Breast epithelium (tissue), 3 donors: Measurements from ENCODE around the gene CCDC88B.

Experiments
- CTCF ChIP-seq, 3 donors: fragments of 450-650 bp; IDR thresholded peaks; one replicate each; pipeline ENCODE4 v1.5.1; 2016 to 2017; ENCODE audit warnings: antibody characterized with exemption in 3 of 3, mild to moderate bottlenecking in 3 of 3, moderate library complexity in 3 of 3
- POLR2AphosphoS5 ChIP-seq, 3 donors: sonication (generic); formaldehyde crosslinking; IDR thresholded peaks; one replicate each; pipeline ENCODE4 v1.6.1; 2017; ENCODE audit warnings: antibody characterized with exemption in 3 of 3

GRCh38 chr11:64352099-64352994, 12.3 kb downstream of the CCDC88B start:
- TF ChIP-seq CTCF (IDR thresholded peaks at IDR 0.05) (no peak), POLR2AphosphoS5 (IDR thresholded peaks at IDR 0.05) (no peak)
